AG09319 (cell line): ENCODE data around the gene SLC51B.

Source experiments
- DNase-seq: peaks from one replicate; pipeline ENCODE4 v3.0.0-alpha.2; 2010; ENCODE audit warnings: low read depth; ENCODE audit errors: extremely low read depth
- CTCF ChIP-seq: IDR thresholded peaks from 2 replicates; pipeline ENCODE4 v1.5.1; 2011; ENCODE audit warnings: low read depth, mild to moderate bottlenecking, inconsistent platforms, low read length, moderate library complexity

SLC51B gene

GRCh38 chr15:65054333-65055200 lies 9.4 kb downstream of the SLC51B start:
- peak; percentile 98 for TF ChIP-seq CTCF
- DNase-seq: no peak

- no peak for TF ChIP-seq CTCF
- DNase-seq: no peak
Observed at GRCh38 chr15:65055201-65055870, 10.1 kb downstream of the SLC51B start.

GRCh38 chr15:65056106-65056505 lies 10.9 kb downstream of the SLC51B start:
- no peak for DNase-seq
- no peak for TF ChIP-seq CTCF

GRCh38 chr15:65056868-65057548 lies 11.8 kb downstream of the SLC51B start:
- TF ChIP-seq CTCF: no peak
- DNase-seq: no peak

- no peak for DNase-seq
Observed at GRCh38 chr15:65057549-65057940, 12.4 kb downstream of the SLC51B start.

More at GRCh38 chr15:65057549-65057940, 12.4 kb downstream of the SLC51B start:
- TF ChIP-seq CTCF: no peak
